ENCODE results near the gene ARRDC2. TPM values are rescaled to one million over a fixed set of nuclear protein-coding genes. Genes with fewer than 3 reads are reported as not detected.

Gene ARRDC2
- total and polyA plus RNA-seq, 2 of the 13 experiments (the other 11 are each of a cell fraction or from before 2014, with no cell fraction given) = 2.1 to 3.4 TPM

DNA sequence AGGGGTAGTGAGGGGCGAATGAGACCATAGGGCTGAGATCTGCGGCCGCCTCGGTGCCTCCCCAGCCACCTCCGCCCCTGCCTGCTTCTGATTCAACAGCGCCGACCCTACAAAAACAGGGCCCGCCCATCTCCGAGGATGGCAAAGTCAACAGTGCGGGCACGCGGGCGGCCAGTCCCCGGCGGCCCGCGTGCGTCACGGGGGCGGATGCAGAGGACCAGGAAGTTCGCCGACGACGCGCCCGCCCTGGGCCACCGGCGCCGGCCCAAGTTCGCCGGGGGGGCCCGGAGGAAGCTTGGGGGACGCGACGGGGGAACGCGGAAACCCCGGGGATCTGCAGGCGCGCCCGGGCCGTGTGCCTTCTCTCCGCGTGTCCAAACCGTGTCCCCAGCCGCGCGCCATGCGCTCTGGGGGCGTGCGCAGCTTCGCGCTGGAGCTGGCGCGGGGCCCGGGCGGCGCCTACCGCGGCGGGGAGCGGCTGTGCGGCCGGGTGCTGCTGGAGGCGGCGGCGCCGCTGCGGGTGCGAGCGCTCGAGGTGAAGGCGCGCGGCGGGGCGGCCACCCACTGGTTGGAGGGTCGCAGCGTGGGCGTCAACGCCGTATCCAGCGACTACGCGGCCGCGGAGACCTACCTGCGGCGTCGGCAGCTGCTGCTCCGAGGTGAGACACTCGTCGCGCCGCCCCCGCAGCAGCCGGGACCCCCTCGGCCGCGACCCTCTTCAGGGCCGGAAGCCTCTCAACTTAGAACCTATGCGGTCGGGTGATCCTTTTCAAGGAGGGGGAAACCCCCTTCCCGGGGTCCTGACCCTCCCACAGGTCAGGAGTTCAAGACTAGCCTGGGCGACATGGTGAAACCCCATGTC lies 6.8 kb upstream of the ARRDC2 start:
- H3K4me2 ChIP-seq (ENCODE audit: low read depth, low read length) = peak overlapping the region; percentile 76
- FAIRE-seq (no peak), DNase-seq (ENCODE audit: low spot score) (peak; percentile 70), ATAC-seq (peak; percentile 11)
- no peaks in the 10 kb centered on the region for H3K9me3 ChIP-seq (ENCODE audit: low read length)
- intact Hi-C loops (cut with micrococcal nuclease; ENCODE audit: unreplicated experiment) (no loop called here), in situ Hi-C loops (cut with HindIII; ENCODE audit: extremely low pct_ligation_motif_present, low pct_unique_long_range_greater_than_20kb) (loop anchor here (10.0 kb wide), 1 partner anchor 174 kb away; the partner anchor contains the start of gene IFI30)
- peak overlapping the region; percentile 57 to 72 (median 60); a peak in 5 of 6 replicates for H3K4me3 ChIP-seq (replicated peaks in 1 of 3; ENCODE audit: insufficient read depth in 1 of 3, low read depth in 2 of 3, low read length in 3 of 3)
- no peaks in the 10 kb centered on the region for H4K20me1 ChIP-seq (ENCODE audit: insufficient read depth, low read length)
- no TSS peak for BruUV-seq (replicated peaks)
- peaks cover 29% of the 10 kb centered on the region for H3K4me1 ChIP-seq (ENCODE audit: insufficient read depth, low read length)
- ChIA-PET CTCF (ENCODE audit: low intra/inter-chr PET ratio, low total read pairs) (no interaction called here), POLR2A (no interaction called here)
- no peak overlapping the region for H2AFZ ChIP-seq (ENCODE audit: low read length)
- no peaks in the 10 kb centered on the region for H3K36me3 ChIP-seq (replicated peaks in 1 of 2; ENCODE audit: control insufficient read depth in 1 of 2, insufficient read depth in 2 of 2, low read length in 2 of 2)
- WGBS (ENCODE audit: low lambda C conversion rate) = 10% methylated on average over 2 of the region's 105 CpGs
- H3K9ac ChIP-seq (ENCODE audit: insufficient read depth, low read depth, low read length) = peak overlapping the region; percentile 59
- no peak overlapping the region for H3K27ac ChIP-seq (ENCODE audit: extremely low read length, insufficient read depth, low read length)
- H3K27me3 ChIP-seq (ENCODE audit: control insufficient read depth in 1 of 2, insufficient read depth in 2 of 2, low read length in 2 of 2) = peaks cover 0 to 2% of the 10 kb centered on the region in 2 experiments; a peak in 1 of 5 replicates
- no peaks in the 10 kb centered on the region for H3K79me2 ChIP-seq (ENCODE audit: insufficient read depth, low read length)
- TF ChIP-seq HOXA7 (CRISPR knock-in tag; IDR thresholded peaks at IDR 0.05) = no peak
- TF ChIP-seq SMAD9 (CRISPR knock-in tag; IDR thresholded peaks at IDR 0.05) = no peak
- no peak for TF ChIP-seq ZNF383 (CRISPR knock-in tag; IDR thresholded peaks at IDR 0.05; ENCODE audit: borderline replicate concordance)
- TF ChIP-seq ZNF333 (CRISPR knock-in tag; IDR thresholded peaks at IDR 0.05; ENCODE audit: borderline replicate concordance) = no peak
- no peak for TF ChIP-seq MIXL1 (CRISPR knock-in tag; IDR thresholded peaks at IDR 0.05)
- peak; percentile 57 for TF ChIP-seq HDAC1 (CRISPR knock-in tag; IDR thresholded peaks at IDR 0.05)
- TF ChIP-seq ZNF34 (CRISPR knock-in tag; IDR thresholded peaks at IDR 0.05; ENCODE audit: borderline replicate concordance) = no peak
- TF ChIP-seq ATF7-NPFF (CRISPR knock-in tag; IDR thresholded peaks at IDR 0.05; ENCODE audit: low read depth) = peak; percentile 79
- TF ChIP-seq PLRG1 (conservative IDR thresholded peaks at IDR 0.05) = no peak
- TF ChIP-seq MTA1 (CRISPR knock-in tag; IDR thresholded peaks at IDR 0.05; ENCODE audit: borderline replicate concordance) = no peak
- TF ChIP-seq, protein P1, sequence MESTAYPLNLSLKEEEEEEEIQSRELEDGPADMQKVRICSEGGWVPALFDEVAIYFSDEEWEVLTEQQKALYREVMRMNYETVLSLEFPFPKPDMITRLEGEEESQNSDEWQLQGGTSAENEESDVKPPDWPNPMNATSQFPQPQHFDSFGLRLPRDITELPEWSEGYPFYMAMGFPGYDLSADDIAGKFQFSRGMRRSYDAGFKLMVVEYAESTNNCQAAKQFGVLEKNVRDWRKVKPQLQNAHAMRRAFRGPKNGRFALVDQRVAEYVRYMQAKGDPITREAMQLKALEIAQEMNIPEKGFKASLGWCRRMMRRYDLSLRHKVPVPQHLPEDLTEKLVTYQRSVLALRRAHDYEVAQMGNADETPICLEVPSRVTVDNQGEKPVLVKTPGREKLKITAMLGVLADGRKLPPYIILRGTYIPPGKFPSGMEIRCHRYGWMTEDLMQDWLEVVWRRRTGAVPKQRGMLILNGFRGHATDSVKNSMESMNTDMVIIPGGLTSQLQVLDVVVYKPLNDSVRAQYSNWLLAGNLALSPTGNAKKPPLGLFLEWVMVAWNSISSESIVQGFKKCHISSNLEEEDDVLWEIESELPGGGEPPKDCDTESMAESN (CRISPR knock-in tag; conservative IDR thresholded peaks at IDR 0.05) = no peak; the same call in 1 of the 2 replicates
- TF ChIP-seq MAFK (conservative IDR thresholded peaks at IDR 0.05 in 1 of 2, IDR thresholded peaks at IDR 0.05 in 1 of 2; ENCODE audit: low read length in 2 of 2) = no peak
- TF ChIP-seq EZH2 (conservative IDR thresholded peaks at IDR 0.05; ENCODE audit: low read depth, low read length) = no peak
- no peak for TF ChIP-seq PHF5A (CRISPR knock-in tag; IDR thresholded peaks at IDR 0.05; ENCODE audit: low read depth, unreplicated experiment)
